Small intestine (tissue), 7 donors: ENCODE data around the gene NRXN3. TPM values are rescaled to one million over a fixed set of nuclear protein-coding genes. Genes with fewer than 3 reads are reported as not detected.
A peak's percentile ranks its signal among the peaks of the same experiment; 100 is the strongest.

Experiments used
- DNase-seq, 2 donors: peaks; one replicate each; pipeline versions ENCODE4 v3.0.0 to v3.0.0-alpha.2; 2013
- FAIRE-seq: peaks from 2 replicates; lab custom pipeline; 2012; peaks lifted over from hg19 to GRCh38; lab: Jason Lieb, UNC
- H3K27ac ChIP-seq, 3 donors: one replicate each; pipeline ENCODE4 v1.5.1; 2013; ENCODE audit warnings: low read length in 2 of 3, mild to moderate bottlenecking in 2 of 3, control low read depth in 1 of 3, inconsistent platforms in 1 of 3, low read depth in 1 of 3, moderate library complexity in 1 of 3
- H3K27me3 ChIP-seq, 3 donors: one replicate each; pipeline ENCODE4 v1.6.1; 2013; ENCODE audit warnings: low read length in 3 of 3, inconsistent platforms in 1 of 3; ENCODE audit not compliant: control insufficient read depth in 3 of 3, insufficient read depth in 3 of 3
- H3K36me3 ChIP-seq, 3 donors: one replicate each; pipeline ENCODE4 v1.6.1; 2013; ENCODE audit warnings: low read length in 3 of 3, inconsistent platforms in 1 of 3, low read depth in 1 of 3, mild to moderate bottlenecking in 1 of 3, moderate library complexity in 1 of 3; ENCODE audit not compliant: control insufficient read depth in 3 of 3, insufficient read depth in 2 of 3
- H3K4me1 ChIP-seq, 3 donors: one replicate each; pipeline ENCODE4 v1.6.1; 2013; ENCODE audit warnings: low read length in 2 of 3, inconsistent platforms in 1 of 3, low read depth in 1 of 3, mild to moderate bottlenecking in 1 of 3, moderate library complexity in 1 of 3; ENCODE audit not compliant: control insufficient read depth in 3 of 3, insufficient read depth in 2 of 3
- H3K4me3 ChIP-seq, 3 donors: one replicate each; pipeline ENCODE4 v1.5.1; 2013; ENCODE audit warnings: low read length in 3 of 3, control low read depth in 1 of 3, inconsistent platforms in 1 of 3, low read depth in 1 of 3, mild to moderate bottlenecking in 1 of 3, moderate library complexity in 1 of 3
- H3K9me3 ChIP-seq, 2 donors: one replicate each; pipeline ENCODE4 v1.6.1; 2013; ENCODE audit warnings: low read depth in 1 of 2, low read length in 1 of 2; ENCODE audit not compliant: control insufficient read depth in 2 of 2, insufficient read depth in 1 of 2
- WGBS, 3 donors: extraction: QIAGEN DNeasy Blood & Tissue Kit; methylation state at CpG; one replicate each; pipeline ENCODE4 v1.1.7; 2013; 5-methylcytosine and 5-hydroxymethylcytosine counted together
- polyA plus RNA-seq, 4 donors: library from polyadenylated mRNA; stranded (reverse) in 3 of 4; unstranded in 1 of 4; fragments of 200-250 nt in 3 of 4; fragments of 120-200 nt in 1 of 4; gene quantifications; one replicate each; pipeline versions ENCODE4 v1.2.1 to v1.2.3, GENCODE V29; 2013
- donor health status: healthy with polysubstance abuse.
- donor health status: control.
- donor health status: control.
- donor health status: Bipolar disorder and iron deficiency.
- donor health status: healthy.

NRXN3 gene
- polyA plus RNA-seq, 4 donors = 2.3 TPM; not detected in 2

GRCh38 chr14:79906994-79907393 is 1736.8 kb downstream of the NRXN3 start:
- no peaks in the 10 kb centered on the region for H3K4me1 ChIP-seq
- no peak overlapping the region for H3K27ac ChIP-seq
- DNase-seq = no peak
- no peaks in the 10 kb centered on the region for H3K9me3 ChIP-seq
- no peak for FAIRE-seq
- WGBS, 3 donors = 77 to 89% (median 79%) methylated on average over 1 of the region's 1 CpG
- no peaks in the 10 kb centered on the region for H3K36me3 ChIP-seq
- H3K4me3 ChIP-seq = no peak overlapping the region
- no peaks in the 10 kb centered on the region for H3K27me3 ChIP-seq

DNA sequence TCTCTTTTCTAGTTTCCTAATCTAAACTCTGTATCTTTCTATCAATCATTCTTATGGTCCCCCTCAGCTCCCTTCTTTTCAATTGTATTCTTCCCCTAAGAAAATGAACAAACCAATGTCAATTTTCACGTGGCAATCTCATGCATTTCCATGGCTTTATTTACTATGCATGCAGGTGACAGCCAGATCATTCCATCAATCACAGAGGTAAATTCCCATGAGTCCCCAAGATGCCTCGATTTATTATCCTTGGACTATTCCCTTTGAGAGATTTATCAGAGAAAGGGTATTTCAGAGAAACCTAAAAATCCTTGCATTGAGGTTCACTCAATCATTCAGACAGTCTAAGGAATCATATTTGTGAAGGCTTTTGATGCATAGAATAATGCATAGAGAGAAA is 1739.9 kb downstream of the NRXN3 start:
- 50 to 57% (median 57%) methylated on average over 2 of the region's 2 CpGs for WGBS, 3 donors
- DNase-seq = no peak

GRCh38 chr14:79911744-79912143 is 1741.6 kb downstream of the NRXN3 start:
- WGBS, 3 donors = 57 to 63% (median 60%) methylated on average over 4 of the region's 4 CpGs
- no peaks in the 10 kb centered on the region for H3K4me1 ChIP-seq
- H3K36me3 ChIP-seq = no peaks in the 10 kb centered on the region
- H3K27ac ChIP-seq = no peak overlapping the region
- H3K9me3 ChIP-seq = no peaks in the 10 kb centered on the region
- FAIRE-seq (no peak), DNase-seq (peak in 1 of 2 donors; percentile 40)
- no peak overlapping the region for H3K4me3 ChIP-seq
- H3K27me3 ChIP-seq = no peaks in the 10 kb centered on the region

More for the DNA sequence above, 1739.9 kb downstream of the NRXN3 start:
- FAIRE-seq = no peak
- H3K9me3 ChIP-seq = no peaks in the 10 kb centered on the region
- no peaks in the 10 kb centered on the region for H3K4me1 ChIP-seq
- H3K4me3 ChIP-seq = no peak overlapping the region
- H3K27ac ChIP-seq = no peak overlapping the region
- no peaks in the 10 kb centered on the region for H3K36me3 ChIP-seq
- H3K27me3 ChIP-seq = no peaks in the 10 kb centered on the region

DNA sequence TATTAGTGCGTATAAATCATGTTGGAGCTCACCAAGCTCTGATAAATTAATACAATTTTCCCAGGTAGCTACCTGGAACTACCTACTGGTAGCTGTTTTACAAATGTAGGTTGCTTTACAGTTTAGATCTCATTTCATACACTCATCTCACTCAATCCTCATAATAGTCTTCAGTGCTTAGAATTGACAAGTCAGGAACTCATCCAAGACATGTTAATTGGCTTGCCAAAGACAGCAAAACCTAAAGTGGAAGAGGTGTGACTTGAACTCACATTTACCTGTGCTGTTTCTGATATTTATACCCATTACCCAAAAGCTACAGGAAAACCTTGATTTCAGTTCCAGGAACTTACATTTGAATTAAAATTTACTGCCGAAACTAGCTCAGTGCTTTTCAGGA is 1744.4 kb downstream of the NRXN3 start:
- no peaks in the 10 kb centered on the region for H3K9me3 ChIP-seq
- no peaks in the 10 kb centered on the region for H3K27me3 ChIP-seq
- no peak for FAIRE-seq
- DNase-seq = no peak
- no peak overlapping the region for H3K4me3 ChIP-seq
- no peaks in the 10 kb centered on the region for H3K36me3 ChIP-seq
- H3K27ac ChIP-seq = no peak overlapping the region
- H3K4me1 ChIP-seq = no peaks in the 10 kb centered on the region
- WGBS, 3 donors = 89 to 92% (median 91%) methylated on average over 2 of the region's 2 CpGs

DNA sequence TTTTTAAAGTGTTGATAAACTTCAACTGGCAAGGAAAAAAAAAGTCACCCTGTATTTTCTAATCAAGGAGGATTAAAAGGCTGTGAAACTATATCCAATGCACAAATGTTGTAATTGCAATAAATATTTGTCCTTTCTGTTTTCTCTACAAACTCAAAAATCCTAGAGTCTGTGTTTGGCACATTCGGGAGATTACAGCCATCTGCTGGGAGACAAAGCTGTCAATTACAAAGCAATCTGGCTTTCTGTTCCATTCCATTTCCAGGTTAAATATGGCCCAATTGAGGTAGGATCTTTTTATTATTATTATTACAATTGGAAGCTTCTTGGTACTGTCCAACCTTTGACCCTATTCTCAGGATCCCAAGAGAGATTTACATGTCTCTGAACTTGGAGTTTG is 1745.2 kb downstream of the NRXN3 start:
- no peaks in the 10 kb centered on the region for H3K36me3 ChIP-seq
- FAIRE-seq = no peak
- no peak overlapping the region for H3K4me3 ChIP-seq
- DNase-seq = no peak
- WGBS, 3 donors = 51 to 72% (median 70%) methylated on average over 1 of the region's 1 CpG
- no peaks in the 10 kb centered on the region for H3K9me3 ChIP-seq
- no peak overlapping the region for H3K27ac ChIP-seq
- no peaks in the 10 kb centered on the region for H3K27me3 ChIP-seq
- no peaks in the 10 kb centered on the region for H3K4me1 ChIP-seq

GRCh38 chr14:79916281-79916680 is 1746.1 kb downstream of the NRXN3 start:
- Histone ChIP-seq H3K36me3 (no peaks in the 10 kb centered on the region), H3K27me3 (no peaks in the 10 kb centered on the region)

GRCh38 chr14:79916892-79917291 is 1746.7 kb downstream of the NRXN3 start:
- FAIRE-seq = no peak
- Histone ChIP-seq H3K27me3 (no peaks in the 10 kb centered on the region), H3K27ac (no peak overlapping the region), H3K9me3 (no peaks in the 10 kb centered on the region), H3K36me3 (no peaks in the 10 kb centered on the region), H3K4me3 (no peak overlapping the region), H3K4me1 (no peaks in the 10 kb centered on the region)
- 70 to 75% (median 73%) methylated on average over 1 of the region's 1 CpG for WGBS, 3 donors
- peak in 1 of 2 donors; percentile 8 for DNase-seq

More at GRCh38 chr14:79916281-79916680, 1746.1 kb downstream of the NRXN3 start:
- FAIRE-seq = no peak
- H3K4me1 ChIP-seq = no peaks in the 10 kb centered on the region
- no peak for DNase-seq
- H3K27ac ChIP-seq = no peak overlapping the region
- no peak overlapping the region for H3K4me3 ChIP-seq
- H3K9me3 ChIP-seq = no peaks in the 10 kb centered on the region
